K562 (cell line): ENCODE results near the gene RNASET2. TPM values are rescaled to one million over a fixed set of nuclear protein-coding genes. Genes with fewer than 3 reads are reported as not detected.

Experiments
- ARNT ChIP-seq, 2 experiments: fragments of 450-650 bp; IDR thresholded peaks; 2 replicates each; pipeline ENCODE4 v1.6.1; 2016; ENCODE audit warnings: mild to moderate bottlenecking in 1 of 2
- CHD4 ChIP-seq: fragments of 200-600 bp; sonication (generic); IDR thresholded peaks from 3 replicates; pipeline ENCODE4 v1.6.1; 2012; ENCODE audit warnings: low read depth, mild to moderate bottlenecking, mixed read lengths, low read length, inconsistent platforms; ENCODE audit not compliant: insufficient read depth, insufficient replicate concordance, poor library complexity, severe bottlenecking
- DDX20 ChIP-seq: fragments of 450-650 bp; IDR thresholded peaks from 2 replicates; pipeline ENCODE4 v1.6.1; 2016; ENCODE audit warnings: missing genetic modification characterization, low read depth, mild to moderate bottlenecking, missing compliant biosample characterization, moderate library complexity
- EP300 ChIP-seq: IDR thresholded peaks from 2 replicates; pipeline ENCODE4 v1.6.1; 2012; ENCODE audit warnings: low read length, improper control_type of control experiment
- ETV5 ChIP-seq: sonication (generic); formaldehyde crosslinking; IDR thresholded peaks from 2 replicates; pipeline ENCODE4 v1.4.0; 2020; ENCODE audit warnings: low read depth, mild to moderate bottlenecking, missing genetic modification reagents
- FOXP1 ChIP-seq: sonication (generic); formaldehyde crosslinking; IDR thresholded peaks from 2 replicates; pipeline ENCODE4 v1.8.0; 2022; ENCODE audit warnings: mild to moderate bottlenecking, missing genetic modification reagents
- ILK ChIP-seq: fragments of 450-650 bp; IDR thresholded peaks from 2 replicates; pipeline ENCODE4 v1.6.1; 2016; ENCODE audit warnings: missing genetic modification characterization, low read depth, mild to moderate bottlenecking, missing compliant biosample characterization, moderate library complexity, borderline replicate concordance
- KLF16 ChIP-seq: IDR thresholded peaks from 2 replicates; pipeline ENCODE4 v1.6.1; 2016; ENCODE audit warnings: antibody characterized with exemption
- MAZ ChIP-seq, 2 experiments: fragments of 450-650 bp in 1 of 2; sonication (generic) in 1 of 2; formaldehyde crosslinking; IDR thresholded peaks in 1 of 2; conservative IDR thresholded peaks in 1 of 2; 2 replicates each; pipeline versions ENCODE4 v1.4.0 to v1.5.0; 2020; ENCODE audit warnings: mild to moderate bottlenecking in 1 of 2, missing genetic modification reagents in 1 of 2
- MCM2 ChIP-seq: fragments of 450-650 bp; IDR thresholded peaks from 2 replicates; pipeline ENCODE4 v1.6.1; 2017; ENCODE audit warnings: low read depth, mild to moderate bottlenecking
- NCOA1 ChIP-seq: fragments of 450-650 bp; IDR thresholded peaks from 2 replicates; pipeline ENCODE4 v1.6.1; 2016; ENCODE audit warnings: low read depth
- NFRKB ChIP-seq: fragments of 450-650 bp; IDR thresholded peaks from 2 replicates; pipeline ENCODE4 v1.6.1; 2016; ENCODE audit warnings: low read depth
- NR4A1 ChIP-seq, 2 experiments: fragments of 250-450 bp in 1 of 2; fragments of 450-650 bp in 1 of 2; sonication (Bioruptor Pico) in 1 of 2; IDR thresholded peaks; 2 replicates each; pipeline versions ENCODE4 v1.4.0 to v1.6.1; 2016 to 2020; ENCODE audit warnings: mild to moderate bottlenecking in 2 of 2, missing compliant biosample characterization in 1 of 2, missing genetic modification characterization in 1 of 2, moderate library complexity in 1 of 2
- PPARD ChIP-seq: fragments of 250-450 bp; sonication (Bioruptor Pico); IDR thresholded peaks from 2 replicates; pipeline ENCODE4 v1.8.0; 2022; ENCODE audit warnings: inconsistent platforms, mild to moderate bottlenecking, moderate library complexity
- PTBP1 ChIP-seq: fragments of 200-400 bp; formaldehyde crosslinking; IDR thresholded peaks from 2 replicates; pipeline ENCODE4 v1.6.1; 2017; ENCODE audit warnings: low read depth, low read length
- RAD21 ChIP-seq, 2 experiments: fragments of 250-450 bp in 1 of 2; fragments of 450-650 bp in 1 of 2; sonication (Bioruptor Pico) in 1 of 2; formaldehyde crosslinking in 1 of 2; IDR thresholded peaks in 1 of 2; conservative IDR thresholded peaks in 1 of 2; 2 replicates each; pipeline versions ENCODE4 v1.4.0 to v1.8.0; 2020 to 2022; ENCODE audit warnings: mild to moderate bottlenecking in 2 of 2, moderate library complexity in 1 of 2
- SMAD3 ChIP-seq: fragments of 450-650 bp; formaldehyde crosslinking; conservative IDR thresholded peaks from 2 replicates; pipeline ENCODE4 v1.4.0; 2020; ENCODE audit warnings: mild to moderate bottlenecking
- TARDBP ChIP-seq: fragments of 450-650 bp; IDR thresholded peaks from 2 replicates; pipeline ENCODE4 v1.6.1; 2016
- XRCC5 ChIP-seq: fragments of 200-400 bp; formaldehyde crosslinking; IDR thresholded peaks from 2 replicates; pipeline ENCODE4 v1.6.1; 2017; ENCODE audit warnings: low read depth, mild to moderate bottlenecking, low read length
- YY1 ChIP-seq, 3 experiments: IDR thresholded peaks; 2 replicates each; pipeline ENCODE4 v1.6.1; 2011; ENCODE audit warnings: low read length in 2 of 3, mild to moderate bottlenecking in 2 of 3, moderate library complexity in 2 of 3, borderline replicate concordance in 1 of 3, control low read depth in 1 of 3, low read depth in 1 of 3; ENCODE audit not compliant: insufficient read depth in 3 of 3, insufficient replicate concordance in 2 of 3, control insufficient read depth in 1 of 3, insufficient read length in 1 of 3; ENCODE audit errors: extremely low read depth in 1 of 3
- ZKSCAN8 ChIP-seq: fragments of 200-800 bp; sonication (Bioruptor generic); IDR thresholded peaks from 2 replicates; pipeline ENCODE4 v1.6.1; 2016; ENCODE audit warnings: missing genetic modification characterization, missing compliant biosample characterization
- ZNF175 ChIP-seq: fragments of 200-800 bp; sonication (Bioruptor generic); IDR thresholded peaks from 2 replicates; pipeline ENCODE4 v1.6.1; 2016; ENCODE audit warnings: low read depth, mild to moderate bottlenecking, missing genetic modification characterization, missing compliant biosample characterization
- ZNF197 ChIP-seq: fragments of 200-800 bp; sonication (Bioruptor generic); IDR thresholded peaks from 2 replicates; pipeline ENCODE4 v1.6.1; 2016; ENCODE audit warnings: low read depth, missing genetic modification characterization, missing compliant biosample characterization
- ZZZ3 ChIP-seq: fragments of 450-650 bp; IDR thresholded peaks from 2 replicates; pipeline ENCODE4 v1.6.1; 2016; ENCODE audit warnings: antibody characterized with exemption, mild to moderate bottlenecking, moderate library complexity
- polyA plus RNA-seq, 8 experiments: library from polyadenylated mRNA; depleted of rRNA in 4 of 8; stranded (reverse) in 5 of 8; unstranded in 3 of 8; fragments of >200 nt; fragmentation: Nextera tagmentation in 2 of 8; fragmentation: Illumina TruSeq in 1 of 8; extraction: Ambion mirVana in 2 of 8; extraction: Trizol in 1 of 8; gene quantifications; 2 replicates each; pipeline versions ENCODE4 v1.2.1 to v1.2.3, GENCODE V29; 2011 to 2014; ENCODE audit warnings: inconsistent platforms in 1 of 8, missing spikeins in 1 of 8
- total RNA-seq, 7 experiments: library from RNA; depleted of rRNA in 6 of 7; stranded (reverse); fragments of >200 nt in 6 of 7; fragmentation: Illumina TruSeq in 2 of 7; extraction: Trizol in 2 of 7; gene quantifications; 2 replicates each; pipeline versions ENCODE4 v1.2.1 to v1.2.3, GENCODE V29; 2011 to 2021; ENCODE audit warnings: low replicate concordance in 1 of 7
- TF ChIP-seq, protein P1 (sequence below): fragments of 450-650 bp; IDR thresholded peaks from one replicate; pipeline ENCODE4 v1.6.1; 2018; ENCODE audit warnings: mild to moderate bottlenecking, moderate library complexity; ENCODE audit not compliant: partially characterized antibody
- TF ChIP-seq, protein P2 (sequence below): fragments of 450-650 bp; IDR thresholded peaks from 2 replicates; pipeline ENCODE4 v1.6.1; 2016

The RNASET2 gene
- total and polyA plus RNA-seq, 9 of the 15 experiments (the other 6 are each of a cell fraction or from before 2014, with no cell fraction given) = 7.4 to 141 (median 91.3) TPM

DNA sequence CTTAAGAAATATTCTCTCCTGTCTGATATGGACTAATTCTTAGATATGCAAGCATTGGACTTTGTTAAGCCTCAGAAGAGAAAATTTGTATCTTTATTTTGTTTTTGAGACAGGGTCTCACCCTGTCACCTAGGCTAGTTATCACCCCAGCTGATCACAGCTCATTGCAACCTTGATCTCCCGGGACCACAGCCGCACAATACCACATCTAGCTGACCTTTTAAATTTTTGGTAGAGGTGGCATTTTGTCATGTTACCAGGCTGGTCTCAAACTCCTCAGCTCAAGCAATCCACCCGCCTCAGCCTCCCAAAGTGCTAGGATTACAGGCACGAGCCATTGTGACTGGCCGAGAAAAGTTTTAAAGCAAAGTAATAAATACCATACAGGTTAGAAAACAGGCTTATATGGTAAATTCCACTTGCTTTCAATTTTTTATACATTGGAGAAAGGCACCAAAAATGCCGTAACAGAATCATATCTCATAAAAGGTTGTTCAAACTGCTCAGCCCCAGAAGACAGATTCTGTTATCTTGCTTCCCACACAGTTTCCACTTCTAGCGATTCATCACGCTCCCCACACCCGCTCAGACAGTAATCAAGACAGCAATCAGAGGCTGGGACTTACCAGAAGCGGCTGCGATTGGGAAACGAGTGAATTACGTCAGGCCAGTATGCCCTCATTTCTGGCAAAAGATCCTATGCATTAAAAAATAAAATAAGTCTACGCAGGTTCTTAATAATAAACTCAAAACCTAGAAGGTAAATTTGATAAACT is 13.8 kb downstream of the RNASET2 start (continued):
- TF ChIP-seq KLF16 = peak; percentile 93
- peak; percentile 47; the same call in 1 of the 2 replicates for TF ChIP-seq TARDBP
- TF ChIP-seq ILK (tag) = no peak
- peak in 1 of 2 experiments; percentile 22; a peak in 1 of 4 replicates for TF ChIP-seq RAD21 (CRISPR knock-in tag; conservative IDR thresholded peaks at IDR 0.05 in 1 of 2, IDR thresholded peaks at IDR 0.05 in 1 of 2)
- peak in 1 of 2 experiments; percentile 54; a peak in 1 of 4 replicates for TF ChIP-seq MAZ (CRISPR knock-in tag; conservative IDR thresholded peaks at IDR 0.05 in 1 of 2, IDR thresholded peaks at IDR 0.05 in 1 of 2)
- TF ChIP-seq PPARD (CRISPR knock-in tag) = no peak
- no peak for TF ChIP-seq ETV5 (CRISPR knock-in tag)
- peak; percentile 73 for TF ChIP-seq ZKSCAN8 (CRISPR knock-in tag)
- peak in 1 of 2 experiments; percentile 67; a peak in 1 of 4 replicates for TF ChIP-seq ARNT (IDR thresholded peaks at IDR 0.05)
- no peak for TF ChIP-seq SMAD3 (CRISPR knock-in tag)
- peak; percentile 90 for TF ChIP-seq EP300
- TF ChIP-seq NFRKB = no peak
- no peak for TF ChIP-seq YY1 (IDR thresholded peaks at IDR 0.05; ENCODE audit: borderline replicate concordance in 1 of 3, control insufficient read depth in 1 of 3, extremely low read depth in 1 of 3, insufficient read depth in 3 of 3, insufficient read length in 1 of 3, insufficient replicate concordance in 2 of 3, low read depth in 1 of 3, low read length in 2 of 3)
- no peak for TF ChIP-seq DDX20 (tag)
- TF ChIP-seq CHD4 = no peak
- 0 out of 2 replicates have a peak, but pooled peaks have one; percentile 29 for TF ChIP-seq ZNF197
- TF ChIP-seq ZZZ3 = no peak
- TF ChIP-seq XRCC5 = no peak
- TF ChIP-seq, protein P1, sequence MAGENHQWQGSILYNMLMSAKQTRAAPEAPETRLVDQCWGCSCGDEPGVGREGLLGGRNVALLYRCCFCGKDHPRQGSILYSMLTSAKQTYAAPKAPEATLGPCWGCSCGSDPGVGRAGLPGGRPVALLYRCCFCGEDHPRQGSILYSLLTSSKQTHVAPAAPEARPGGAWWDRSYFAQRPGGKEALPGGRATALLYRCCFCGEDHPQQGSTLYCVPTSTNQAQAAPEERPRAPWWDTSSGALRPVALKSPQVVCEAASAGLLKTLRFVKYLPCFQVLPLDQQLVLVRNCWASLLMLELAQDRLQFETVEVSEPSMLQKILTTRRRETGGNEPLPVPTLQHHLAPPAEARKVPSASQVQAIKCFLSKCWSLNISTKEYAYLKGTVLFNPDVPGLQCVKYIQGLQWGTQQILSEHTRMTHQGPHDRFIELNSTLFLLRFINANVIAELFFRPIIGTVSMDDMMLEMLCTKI = no peak
- TF ChIP-seq ZNF175 (CRISPR knock-in tag) = peak; percentile 68; the same call in 1 of the 2 replicates
- TF ChIP-seq NCOA1 = peak; percentile 54; the same call in 1 of the 2 replicates
- no peak for TF ChIP-seq MCM2
- no peak for TF ChIP-seq FOXP1 (CRISPR knock-in tag)
- TF ChIP-seq PTBP1 = no peak
- TF ChIP-seq NR4A1 (CRISPR knock-in tag; IDR thresholded peaks at IDR 0.05) = 0 out of 2 replicates have a peak, but pooled peaks have one; percentile 7
- peak; percentile 55; the same call in 1 of the 2 replicates for TF ChIP-seq NR4A1 (tag; IDR thresholded peaks at IDR 0.05)
- TF ChIP-seq, protein P2, sequence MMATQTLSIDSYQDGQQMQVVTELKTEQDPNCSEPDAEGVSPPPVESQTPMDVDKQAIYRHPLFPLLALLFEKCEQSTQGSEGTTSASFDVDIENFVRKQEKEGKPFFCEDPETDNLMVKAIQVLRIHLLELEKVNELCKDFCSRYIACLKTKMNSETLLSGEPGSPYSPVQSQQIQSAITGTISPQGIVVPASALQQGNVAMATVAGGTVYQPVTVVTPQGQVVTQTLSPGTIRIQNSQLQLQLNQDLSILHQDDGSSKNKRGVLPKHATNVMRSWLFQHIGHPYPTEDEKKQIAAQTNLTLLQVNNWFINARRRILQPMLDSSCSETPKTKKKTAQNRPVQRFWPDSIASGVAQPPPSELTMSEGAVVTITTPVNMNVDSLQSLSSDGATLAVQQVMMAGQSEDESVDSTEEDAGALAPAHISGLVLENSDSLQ = peak; percentile 86
